HG02642 (cell line): ENCODE results near the gene SLC8A2.
"Not testable (repeated sequence)": the region's sequence is repeated elsewhere in the genome, so short reads cannot be mapped to it uniquely, and the experiment has no call there.

ENCODE experiments used
- ATAC-seq: cut with Tn5 transposase; IDR thresholded peaks from one replicate; pipeline ENCODE4 v1.9.1; 2021; ENCODE audit warnings: mild to moderate bottlenecking; ENCODE audit not compliant: unreplicated experiment, poor library complexity

SLC8A2 gene

DNA sequence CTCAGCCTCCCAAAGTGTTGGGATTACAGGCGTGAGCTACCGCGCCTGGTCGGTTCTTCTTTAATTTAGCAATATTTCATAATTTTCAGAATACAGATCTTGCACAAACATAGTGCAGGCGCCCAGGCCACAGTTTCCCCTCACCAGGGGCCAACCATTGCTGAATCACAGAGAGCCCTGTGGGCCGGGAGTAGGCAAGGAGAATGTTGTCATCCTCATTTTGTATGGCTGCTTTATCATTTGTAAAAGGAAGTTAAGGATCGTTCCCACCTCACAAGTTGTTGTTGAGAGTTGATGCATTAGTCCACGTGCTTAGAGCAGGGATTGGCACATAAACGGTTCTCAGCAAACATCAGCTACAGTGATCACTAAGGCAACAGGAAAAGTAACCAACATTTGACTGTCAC is 82.5 kb downstream of the SLC8A2 start:
- no peak for ATAC-seq

- not testable (repeated sequence) for ATAC-seq
Observed at GRCh38 chr19:47388721-47389120, 83.0 kb downstream of the SLC8A2 start.

DNA sequence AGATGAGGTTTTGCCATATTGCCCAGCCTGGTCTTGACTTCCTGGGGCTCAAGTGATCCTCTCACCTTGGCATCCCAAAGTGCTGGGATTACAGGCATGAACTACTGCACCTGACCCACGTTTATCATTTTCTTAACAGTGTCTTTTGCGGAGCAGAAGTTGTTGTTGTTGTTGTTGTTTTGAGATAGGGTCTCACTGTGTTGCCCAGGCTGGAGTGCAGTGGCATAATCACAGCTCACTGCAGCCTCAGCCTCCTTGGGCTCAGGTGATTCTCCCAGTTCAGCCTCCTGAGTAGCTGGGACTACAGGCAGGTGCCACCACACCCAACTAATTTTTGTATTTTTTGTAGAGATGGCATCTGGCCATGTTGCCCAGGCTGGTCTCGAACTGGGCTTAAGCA is 84.1 kb downstream of the SLC8A2 start:
- not testable (repeated sequence) for ATAC-seq

DNA sequence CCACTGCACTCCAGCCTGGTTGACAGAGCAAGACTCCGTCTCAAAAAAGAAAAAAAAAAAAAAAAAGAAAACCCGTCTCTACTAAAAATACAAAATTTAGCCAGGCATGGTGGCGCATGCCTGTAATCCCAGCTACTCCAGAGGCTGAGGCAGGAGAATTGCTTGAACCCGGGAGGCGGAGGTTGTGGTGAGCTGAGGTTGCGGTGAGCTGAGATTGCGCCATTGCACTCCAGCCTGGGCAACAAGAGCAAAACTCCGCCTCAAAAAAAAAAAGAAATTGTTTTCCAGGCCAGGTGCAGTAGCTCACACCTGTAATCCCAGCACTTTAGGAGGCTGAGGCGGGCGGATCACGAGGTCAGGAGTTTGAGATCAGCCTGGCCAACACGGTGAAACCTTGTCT is 85.1 kb downstream of the SLC8A2 start:
- not testable (repeated sequence) for ATAC-seq

DNA sequence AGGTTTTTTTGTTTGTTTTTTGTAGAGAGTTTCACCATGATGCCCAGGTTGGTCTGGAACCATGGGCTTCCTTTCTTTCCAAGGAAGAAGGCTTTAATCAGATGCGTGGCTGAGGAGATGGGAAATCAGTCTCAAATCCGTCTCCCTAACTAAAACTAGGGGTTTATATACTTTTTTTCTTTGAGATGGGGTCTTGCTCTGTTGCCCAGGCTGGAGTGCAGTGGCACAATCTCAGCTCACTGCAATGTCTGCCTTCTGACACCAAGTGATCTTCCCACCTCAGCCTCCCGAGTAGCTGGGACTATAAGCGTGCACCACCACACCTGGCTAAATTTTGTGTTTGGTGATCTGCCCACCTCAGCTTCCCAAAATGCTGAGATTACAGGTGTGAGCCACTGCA is 87.2 kb downstream of the SLC8A2 start:
- not testable (repeated sequence) for ATAC-seq

DNA sequence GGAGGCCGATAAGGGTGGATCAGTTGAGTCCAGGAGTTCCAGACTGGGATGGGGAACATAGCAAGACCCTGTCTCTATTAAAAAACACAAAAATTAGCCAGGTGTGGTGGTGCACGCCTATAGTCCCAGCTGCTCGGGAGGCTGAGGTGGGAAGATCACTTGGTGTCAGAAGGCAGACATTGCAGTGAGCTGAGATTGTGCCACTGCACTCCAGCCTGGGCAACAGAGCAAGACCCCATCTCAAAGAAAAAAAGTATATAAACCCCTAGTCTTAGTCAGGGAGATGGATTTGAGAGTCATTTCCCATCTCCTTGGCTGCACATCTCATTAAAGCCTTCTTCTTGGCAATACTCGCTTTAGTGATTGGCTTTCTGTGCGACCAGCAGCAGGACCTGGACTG is 87.8 kb downstream of the SLC8A2 start:
- ATAC-seq = not testable (repeated sequence)

GRCh38 chr19:47381653-47382279 is 89.9 kb downstream of the SLC8A2 start:
- ATAC-seq = no peak

- ATAC-seq = no peak
Observed at GRCh38 chr19:47381121-47381520, 90.6 kb downstream of the SLC8A2 start.

DNA sequence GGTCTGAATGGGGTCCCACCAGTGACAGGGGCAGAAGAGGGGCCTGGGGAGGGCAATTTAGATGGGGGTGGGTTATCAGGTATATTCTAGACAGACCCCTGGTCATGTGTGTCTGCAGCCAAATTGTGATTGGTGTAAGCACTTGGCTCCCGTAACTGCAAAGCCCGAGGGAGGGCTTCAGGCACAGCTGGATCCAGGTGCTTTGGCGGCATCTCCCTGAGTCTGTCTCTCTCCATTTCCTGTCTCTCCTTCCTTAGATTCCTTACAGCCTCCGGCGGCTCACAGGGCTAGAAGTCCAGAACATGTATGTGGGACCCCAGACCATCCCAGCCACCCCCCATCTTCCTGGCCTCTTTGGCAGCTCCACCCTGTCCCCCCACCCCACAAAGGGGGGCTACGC is 91.1 kb downstream of the SLC8A2 start:
- ATAC-seq = no peak

GRCh38 chr19:47379381-47379938 is 92.2 kb downstream of the SLC8A2 start:
- ATAC-seq = no peak

GRCh38 chr19:47378246-47378645 is 93.4 kb downstream of the SLC8A2 start:
- no peak for ATAC-seq
